ENCODE measurements around the gene USP30. TPM values are rescaled to one million over a fixed set of nuclear protein-coding genes. Genes with fewer than 3 reads are reported as not detected.
A peak's percentile ranks its signal among the peaks of the same experiment; 100 is the strongest.

The USP30 gene
- total and polyA plus RNA-seq, 8 donors = 4.8 to 11.2 (median 9.3) TPM

DNA sequence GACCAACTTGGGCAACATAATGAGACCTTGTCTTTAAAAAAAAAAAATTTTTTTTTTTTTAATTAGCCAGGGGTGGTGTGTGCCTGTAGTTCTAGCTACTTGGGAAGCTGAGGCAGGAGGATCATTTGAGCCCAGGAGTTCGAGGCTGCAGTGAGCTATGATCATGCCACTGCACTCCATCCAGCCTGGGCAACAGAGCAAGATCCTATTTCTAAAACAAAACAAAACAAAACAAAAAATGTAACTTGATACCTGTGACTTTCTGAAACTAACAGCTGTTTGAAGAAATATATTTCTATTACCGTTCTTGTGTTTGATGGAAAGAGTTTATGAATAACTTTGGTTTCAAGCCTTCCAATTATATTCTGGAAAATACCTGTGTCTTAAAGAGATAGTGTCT is 62.3 kb downstream of the USP30 start:
- FAIRE-seq (no peak), ATAC-seq (no peak), DNase-seq (no peak)
- H3K9me3 ChIP-seq = no peaks in the 10 kb centered on the region
- intact Hi-C loops (cut with DNase I) = no loop called here
- H3K27me3 ChIP-seq = no peaks in the 10 kb centered on the region
- peaks cover 41 to 74% (median 67%) of the 10 kb centered on the region in 3 donors for H3K4me1 ChIP-seq
- WGBS, 2 donors = 16 to 23% methylated on average over 2 of the region's 2 CpGs
- peak overlapping the region; percentile 70 to 87 (median 86) for H3K27ac ChIP-seq
- H3K36me3 ChIP-seq = no peaks in the 10 kb centered on the region
- TF ChIP-seq, protein P1, sequence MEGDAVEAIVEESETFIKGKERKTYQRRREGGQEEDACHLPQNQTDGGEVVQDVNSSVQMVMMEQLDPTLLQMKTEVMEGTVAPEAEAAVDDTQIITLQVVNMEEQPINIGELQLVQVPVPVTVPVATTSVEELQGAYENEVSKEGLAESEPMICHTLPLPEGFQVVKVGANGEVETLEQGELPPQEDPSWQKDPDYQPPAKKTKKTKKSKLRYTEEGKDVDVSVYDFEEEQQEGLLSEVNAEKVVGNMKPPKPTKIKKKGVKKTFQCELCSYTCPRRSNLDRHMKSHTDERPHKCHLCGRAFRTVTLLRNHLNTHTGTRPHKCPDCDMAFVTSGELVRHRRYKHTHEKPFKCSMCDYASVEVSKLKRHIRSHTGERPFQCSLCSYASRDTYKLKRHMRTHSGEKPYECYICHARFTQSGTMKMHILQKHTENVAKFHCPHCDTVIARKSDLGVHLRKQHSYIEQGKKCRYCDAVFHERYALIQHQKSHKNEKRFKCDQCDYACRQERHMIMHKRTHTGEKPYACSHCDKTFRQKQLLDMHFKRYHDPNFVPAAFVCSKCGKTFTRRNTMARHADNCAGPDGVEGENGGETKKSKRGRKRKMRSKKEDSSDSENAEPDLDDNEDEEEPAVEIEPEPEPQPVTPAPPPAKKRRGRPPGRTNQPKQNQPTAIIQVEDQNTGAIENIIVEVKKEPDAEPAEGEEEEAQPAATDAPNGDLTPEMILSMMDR (IDR thresholded peaks at IDR 0.05) = no peak
- H3K4me3 ChIP-seq = peak overlapping the region in 2 of 4 donors; percentile 19 to 24

DNA sequence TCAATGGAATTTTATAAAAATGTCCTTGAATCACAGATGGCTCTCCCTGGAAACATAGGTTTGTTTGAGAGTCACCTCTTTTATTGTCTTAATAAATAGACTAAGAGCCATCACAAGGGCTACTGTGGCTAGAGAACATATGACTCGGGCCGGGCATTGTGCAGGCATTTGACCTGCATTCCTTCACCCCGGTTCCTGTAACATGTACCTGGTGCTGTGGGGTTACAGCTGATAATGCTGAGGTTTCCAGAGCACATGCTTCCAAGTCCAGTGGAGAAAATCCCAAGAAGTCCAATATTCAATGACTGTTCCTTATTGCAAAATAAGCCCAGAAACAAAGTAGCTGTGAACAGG is 63.0 kb downstream of the USP30 start:
- ATAC-seq = no peak
- 14 to 15% methylated on average over 3 of the region's 3 CpGs for WGBS, 2 donors
- DNase-seq = no peak
- Histone ChIP-seq H3K27ac (peak overlapping the region; percentile 70 to 87 (median 86)), H3K9me3 (no peaks in the 10 kb centered on the region), H3K27me3 (no peaks in the 10 kb centered on the region), H3K4me1 (peaks cover 41 to 74% (median 70%) of the 10 kb centered on the region in 3 donors), H3K4me3 (peak overlapping the region in 2 of 4 donors; percentile 19 to 24), H3K36me3 (no peaks in the 10 kb centered on the region)
- FAIRE-seq = no peak
- intact Hi-C loops (cut with DNase I) = no loop called here
- TF ChIP-seq, protein P1 (IDR thresholded peaks at IDR 0.05) = no peak

DNA sequence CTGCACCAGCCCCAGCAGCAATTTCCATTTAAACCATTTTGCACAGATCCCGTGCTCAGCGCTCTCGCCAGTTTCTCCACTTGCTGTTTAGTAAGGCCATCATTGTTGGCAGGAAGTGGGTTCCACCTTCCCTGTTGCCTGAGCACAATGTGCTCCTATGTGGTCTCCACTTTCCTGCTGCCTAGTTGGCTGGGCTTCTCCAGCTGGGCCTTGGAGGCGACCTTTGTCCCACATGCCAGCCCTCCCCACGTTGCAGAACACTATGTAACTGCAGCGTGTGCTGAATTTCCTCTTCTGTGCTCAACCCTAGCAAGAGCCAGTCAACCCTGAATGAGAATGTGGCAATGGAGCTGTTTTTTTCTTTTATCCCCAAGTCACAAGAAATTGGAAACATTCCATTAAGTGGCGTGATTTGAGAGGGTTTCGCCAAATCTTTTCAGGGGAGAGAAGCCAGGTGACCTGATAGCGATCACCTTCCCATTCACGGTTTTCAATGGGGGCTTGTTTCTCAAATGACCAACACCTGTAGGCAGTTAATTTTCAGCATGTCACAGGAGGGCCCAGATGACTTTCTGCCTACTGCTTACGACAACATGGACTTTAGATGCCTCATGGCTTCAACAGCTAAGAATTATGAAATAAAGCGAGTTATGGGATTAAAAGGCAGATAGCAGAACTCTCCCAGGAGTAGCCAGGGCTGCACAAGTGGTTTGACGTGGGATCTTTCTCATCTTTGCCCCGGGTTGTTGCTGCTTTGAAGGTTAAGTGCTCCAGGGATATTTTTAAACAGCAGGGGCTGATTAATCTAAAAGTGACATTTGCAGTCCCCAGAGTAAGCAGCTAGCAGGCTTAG is 63.6 kb downstream of the USP30 start, which contains the start of gene ACACB:
ACACB (plus strand) TSS at position 830 of the 853 bp plus-strand sequence. CDS start 22,819 bp downstream, outside the sequence.
- TF ChIP-seq, protein P1 (IDR thresholded peaks at IDR 0.05) = no peak
- 7 to 8% methylated on average over 14 of the region's 14 CpGs for WGBS, 2 donors
- Histone ChIP-seq H3K4me3 (peak within 1 kb of the TSS in 2 of 4 donors; percentile 19 to 24), H3K27ac (peak within 1 kb of the TSS; percentile 70 to 87 (median 86)), H3K4me1 (peaks cover 41 to 71% (median 70%) of the 10 kb centered on the region in 3 donors), H3K27me3 (no peaks in the 10 kb centered on the region), H3K9me3 (no peaks in the 10 kb centered on the region), H3K36me3 (no peaks in the 10 kb centered on the region)
- DNase-seq = peak; percentile 70 to 89 (median 84)
- intact Hi-C loops (cut with DNase I) = no loop called here
- ATAC-seq = peak; percentile 65 to 77 (median 69)
- FAIRE-seq = no peak

DNA sequence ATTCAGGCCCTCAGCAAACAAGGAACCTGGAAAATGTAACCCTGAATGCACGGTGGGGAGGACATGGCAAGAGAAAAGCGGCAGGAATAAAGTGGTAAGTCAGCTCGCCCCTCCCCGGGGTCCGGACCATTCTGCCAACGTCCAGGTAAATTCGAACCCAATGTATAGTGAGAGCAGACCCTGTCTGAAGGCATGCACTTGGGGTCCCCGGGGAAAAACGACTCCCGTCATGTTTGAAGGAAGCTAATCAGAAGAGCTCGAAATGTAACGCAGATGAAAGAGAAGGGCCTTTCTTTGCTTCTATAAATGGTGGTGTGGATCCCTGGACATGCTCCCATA is 64.2 kb downstream of the USP30 start:
- DNase-seq = no peak
- H3K9me3 ChIP-seq = no peaks in the 10 kb centered on the region
- no peak for ATAC-seq
- intact Hi-C loops (cut with DNase I) = no loop called here
- peak overlapping the region in 2 of 4 donors; percentile 2 to 24 for H3K4me3 ChIP-seq
- TF ChIP-seq, protein P1 (IDR thresholded peaks at IDR 0.05) = no peak
- no peaks in the 10 kb centered on the region for H3K27me3 ChIP-seq
- H3K27ac ChIP-seq = peak overlapping the region; percentile 70 to 87 (median 86)
- peaks cover 41 to 71% (median 70%) of the 10 kb centered on the region in 3 donors for H3K4me1 ChIP-seq
- FAIRE-seq = no peak
- H3K36me3 ChIP-seq = no peaks in the 10 kb centered on the region
- 16 to 17% methylated on average over 12 of the region's 12 CpGs for WGBS, 2 donors

DNA sequence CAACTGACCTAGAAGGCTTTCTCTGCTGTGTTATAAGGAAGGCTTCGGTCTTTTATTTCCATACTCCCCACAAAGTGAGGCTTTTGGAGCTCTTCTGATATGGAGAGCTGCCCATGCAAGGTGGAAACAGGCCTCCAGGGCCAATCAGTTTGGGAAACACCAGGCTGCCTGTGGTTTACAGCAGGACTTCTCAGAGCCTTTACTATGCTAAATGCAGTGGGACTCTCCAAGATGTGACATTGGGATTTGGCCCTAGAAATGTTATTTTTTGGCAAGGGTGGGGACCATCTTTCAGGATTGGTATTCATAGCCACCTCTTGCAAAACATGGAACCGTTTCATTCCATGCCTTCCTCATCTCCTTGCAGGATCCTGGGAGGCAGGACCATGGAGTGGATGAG is 67.7 kb downstream of the USP30 start:
- Histone ChIP-seq H3K27me3 (no peaks in the 10 kb centered on the region), H3K9me3 (no peaks in the 10 kb centered on the region), H3K36me3 (no peaks in the 10 kb centered on the region), H3K4me1 (peaks cover 21 to 46% (median 41%) of the 10 kb centered on the region in 3 donors), H3K27ac (no peak overlapping the region), H3K4me3 (no peak overlapping the region)
- peak in 1 of 6 donors; percentile 27 for DNase-seq
- ATAC-seq = no peak
- TF ChIP-seq, protein P1 (IDR thresholded peaks at IDR 0.05) = no peak
- intact Hi-C loops (cut with DNase I) = no loop called here
- no peak for FAIRE-seq
- 44 to 45% methylated on average over 2 of the region's 2 CpGs for WGBS, 2 donors
